Measurements from ENCODE around the gene BCL11A.
A peak's percentile ranks its signal among the peaks of the same experiment; 100 is the strongest.

The BCL11A gene

DNA sequence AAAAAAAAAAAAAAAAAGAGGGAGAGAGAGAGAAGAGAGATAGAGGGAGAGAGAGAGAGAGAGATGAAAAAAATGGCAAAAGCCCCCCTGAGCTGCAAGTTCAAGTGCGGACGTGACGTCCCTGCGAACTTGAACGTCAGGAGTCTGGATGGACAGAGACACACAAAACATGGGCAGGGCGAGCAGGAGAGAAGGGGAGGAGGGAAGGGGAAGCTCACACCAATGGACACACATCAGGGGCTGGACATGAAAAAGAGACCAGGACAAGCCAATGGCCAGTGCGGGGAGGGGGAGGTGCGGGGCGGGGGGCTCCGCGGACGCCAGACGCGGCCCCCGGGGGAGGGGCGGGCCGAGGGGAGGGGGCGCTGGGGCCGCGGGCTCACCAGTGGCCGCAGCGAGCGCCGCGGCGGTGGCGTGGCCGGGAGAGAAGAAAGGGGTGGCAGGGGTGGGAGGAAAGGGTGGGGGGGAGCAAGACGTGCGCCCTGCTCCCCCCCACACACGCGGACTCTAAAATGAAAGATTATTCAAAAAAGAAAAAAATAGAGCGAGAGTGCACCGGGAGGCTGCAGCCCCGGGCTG is at the start of gene BCL11A:
Gene BCL11A, minus strand, starts transcription at position 160 of the 579 bp plus-strand sequence. CDS start 384 bp downstream, outside the sequence.
- peak; percentile 41 to 83 (median 70) for DNase-seq

DNA sequence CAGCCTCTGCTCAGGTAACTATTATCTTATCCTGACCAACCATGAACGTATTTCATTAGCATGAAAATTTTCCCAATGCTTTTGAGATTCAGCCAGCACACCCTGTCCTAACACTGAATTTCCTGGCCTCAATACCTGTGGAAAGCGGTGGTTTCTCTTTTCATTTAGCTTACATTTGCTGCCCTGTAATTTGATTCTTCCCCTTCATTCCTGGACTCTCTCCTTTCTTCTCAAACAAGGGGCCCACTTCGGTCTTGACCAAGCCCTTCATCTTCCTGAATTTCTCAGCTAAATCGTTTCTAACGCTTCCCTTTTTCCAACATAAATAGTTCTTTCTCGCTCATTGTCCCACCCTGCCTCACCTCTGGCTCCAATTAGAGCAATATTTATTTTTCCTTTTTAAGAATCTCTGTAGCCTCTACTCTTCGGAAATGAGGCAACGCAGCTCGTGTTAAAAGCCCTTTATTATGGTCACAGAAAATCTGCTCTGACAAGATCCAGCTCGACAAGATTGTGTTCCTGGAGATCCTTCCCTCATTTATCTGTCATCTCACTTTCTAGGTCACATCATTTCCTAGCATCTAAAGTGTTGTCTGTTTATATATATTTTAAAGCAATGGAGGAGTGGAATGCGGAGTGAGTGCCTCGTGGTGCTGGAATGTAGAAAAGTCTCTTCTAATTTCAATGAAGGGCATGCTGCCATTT is 49.5 kb upstream of the BCL11A start:
- DNase-seq, result no peak

DNA sequence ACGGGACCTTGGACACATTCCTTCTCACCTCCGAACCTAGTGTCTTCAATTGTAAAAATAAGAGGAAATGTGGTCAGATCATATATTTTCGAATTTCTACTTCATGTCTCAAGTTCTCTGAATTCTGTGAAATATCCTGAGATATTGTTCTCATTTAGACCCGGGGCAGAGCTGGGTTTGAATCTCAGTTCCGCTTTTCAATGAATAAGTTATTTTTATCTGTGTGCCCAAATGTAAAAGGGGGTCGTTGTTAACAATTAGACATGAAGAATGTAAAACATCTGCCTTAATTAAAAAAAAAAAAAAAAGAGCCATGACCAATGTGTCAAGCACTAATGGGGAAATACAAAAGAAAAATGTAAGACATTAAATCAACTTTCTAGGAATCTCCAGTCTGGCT is 48.9 kb upstream of the BCL11A start:
- no peak for DNase-seq

DNA sequence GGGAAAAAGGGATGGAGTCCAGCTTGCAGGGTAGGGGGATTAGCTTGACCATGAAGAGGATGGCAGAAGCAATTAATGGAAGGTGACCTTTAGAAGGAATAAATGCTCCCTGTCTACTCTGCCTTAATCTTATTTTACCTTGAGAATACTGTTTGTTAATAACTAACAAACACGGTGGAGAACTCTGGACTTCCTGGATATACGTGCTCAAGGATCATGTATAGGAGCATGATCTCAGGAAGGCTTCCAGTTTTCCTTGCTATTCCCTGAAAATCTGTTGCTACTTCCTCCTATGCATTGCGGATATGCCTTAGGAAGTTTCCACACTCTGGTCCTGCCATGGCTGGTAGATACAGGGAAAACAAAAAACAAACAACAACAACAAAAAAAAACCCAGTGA is 44.8 kb upstream of the BCL11A start:
- no peak for DNase-seq

DNA sequence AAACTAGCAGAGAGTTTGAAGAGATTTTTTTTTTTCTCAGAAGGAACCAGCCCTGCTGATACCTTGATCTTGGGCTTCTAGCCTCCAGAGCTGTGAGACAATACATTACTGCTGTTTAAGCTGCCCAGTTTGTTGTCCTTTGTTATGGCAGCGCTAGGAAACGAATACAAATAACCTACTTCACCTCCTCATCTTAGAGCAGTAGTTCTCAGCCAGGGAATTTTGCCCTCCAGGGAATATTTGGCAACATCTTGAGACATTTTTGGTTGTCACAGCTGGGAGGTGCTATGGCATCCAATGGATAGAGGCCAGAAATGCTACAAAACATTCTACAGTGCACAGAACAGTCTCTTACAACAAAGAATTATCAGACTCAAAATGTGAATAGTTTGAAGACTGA is 43.9 kb upstream of the BCL11A start:
- no peak for DNase-seq

DNA sequence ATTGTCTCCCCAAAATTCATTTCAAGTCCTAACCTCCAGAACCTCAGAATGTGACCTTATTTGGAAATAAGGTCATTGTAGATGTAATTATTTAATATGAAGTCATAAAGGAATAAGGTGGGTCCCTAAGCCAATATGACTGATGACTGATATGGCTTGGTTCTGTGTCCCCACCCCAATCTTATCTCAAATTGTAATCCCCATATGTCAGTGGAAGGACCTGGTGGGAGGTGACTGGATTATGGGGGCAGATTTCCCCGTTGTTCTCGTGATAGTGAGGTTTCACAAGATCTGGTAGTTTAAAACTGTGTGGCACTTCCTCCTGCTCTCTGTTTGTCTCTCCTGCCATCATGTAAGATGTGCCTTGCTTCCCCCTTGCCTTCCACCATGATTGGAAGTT is 43.0 kb upstream of the BCL11A start:
- DNase-seq, result no peak

DNA sequence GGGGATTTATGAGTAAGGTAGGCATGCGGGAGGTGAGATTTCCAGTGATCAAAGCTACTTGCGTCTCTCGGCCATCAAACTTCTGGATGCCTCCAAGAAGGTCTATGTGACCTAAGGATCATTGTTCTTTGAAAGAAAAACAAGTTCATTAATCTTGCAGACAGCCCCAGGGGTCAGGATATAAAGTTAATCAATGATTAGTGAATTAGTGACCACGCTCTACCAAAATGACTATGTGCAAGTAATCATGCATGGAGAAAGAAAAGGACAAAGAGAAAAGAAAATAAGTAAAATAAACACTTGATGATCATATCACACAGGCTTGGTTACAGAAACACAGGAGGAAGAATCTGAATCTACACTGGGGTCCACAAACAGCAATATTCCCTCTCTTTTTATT is 42.5 kb upstream of the BCL11A start:
- no peak for DNase-seq

DNA sequence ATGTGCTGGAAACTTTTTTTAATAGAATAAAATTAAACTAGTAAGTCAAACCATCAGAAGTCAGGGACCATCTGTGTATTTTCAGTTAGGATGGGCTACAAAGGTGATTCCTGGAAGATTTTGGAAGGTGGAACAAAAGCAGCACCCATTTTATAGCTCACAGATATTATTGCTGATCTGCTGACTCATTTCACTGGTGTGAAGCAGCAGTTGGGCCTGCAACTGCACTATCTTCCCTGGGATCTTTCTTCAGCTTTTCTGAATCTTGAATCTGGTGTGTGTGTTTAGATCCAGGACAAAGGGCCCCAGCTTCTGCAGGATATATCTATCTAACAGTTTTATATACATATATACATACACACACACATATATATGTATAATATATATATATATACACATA is 35.6 kb upstream of the BCL11A start:
- no peak for DNase-seq

DNA sequence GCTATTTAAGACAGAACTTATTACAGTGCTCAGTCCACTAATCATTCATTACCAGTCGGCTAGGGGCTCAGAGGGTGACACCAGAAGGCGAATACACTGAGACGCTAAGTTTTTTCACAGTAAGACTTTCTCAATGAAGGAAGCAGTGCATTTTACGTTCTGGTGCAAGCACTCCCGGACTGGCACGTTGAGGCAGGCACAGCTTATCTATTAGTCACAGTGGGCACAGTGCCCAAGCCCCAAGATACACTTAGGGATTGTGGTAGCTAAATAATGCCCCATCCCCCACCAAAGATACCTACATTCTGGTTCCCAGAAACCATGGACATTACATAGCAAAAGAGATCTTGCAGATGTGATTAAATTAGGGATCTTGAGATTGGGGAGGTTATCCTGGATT is 32.6 kb upstream of the BCL11A start:
- DNase-seq, result no peak

DNA sequence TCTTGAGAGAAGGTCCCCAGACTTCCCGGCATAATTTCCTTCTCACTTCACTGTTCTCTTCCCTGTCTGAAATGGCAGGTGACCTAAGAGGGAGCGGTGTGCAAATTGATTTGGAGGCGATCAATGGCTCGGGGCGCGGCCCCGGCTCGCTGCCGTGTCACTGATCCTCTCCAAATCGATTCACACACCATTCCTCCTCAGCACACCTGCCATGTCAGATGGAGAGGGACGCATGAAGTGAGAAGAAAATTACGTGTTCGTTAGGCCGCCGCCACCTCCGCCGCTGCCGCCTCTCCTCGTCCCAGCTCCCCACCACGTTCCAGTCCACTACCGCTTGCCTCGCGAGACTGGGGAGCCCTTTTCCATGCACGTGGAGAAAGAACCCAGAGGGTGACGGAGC is 31.8 kb upstream of the BCL11A start:
- DNase-seq, result no peak

DNA sequence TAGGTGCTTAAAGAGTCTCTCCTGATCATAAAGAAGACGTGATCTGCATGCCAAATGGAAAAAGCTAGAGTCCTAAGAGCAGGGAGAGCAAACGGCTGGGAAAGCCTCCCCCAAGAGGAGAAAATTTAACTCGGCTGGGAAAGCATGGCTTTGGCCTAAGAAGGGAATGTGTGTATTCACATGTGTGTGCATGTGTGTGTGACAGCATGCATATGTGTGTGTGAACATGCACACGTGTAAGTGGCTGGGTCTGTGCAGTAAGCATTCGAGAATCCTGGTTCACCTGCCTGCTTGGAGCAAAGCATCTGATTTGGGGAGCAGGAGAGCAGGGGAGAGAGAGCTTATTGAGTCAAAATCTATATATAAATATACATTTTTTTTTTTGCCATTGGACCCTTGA is 30.1 kb upstream of the BCL11A start:
- DNase-seq, result no peak

DNA sequence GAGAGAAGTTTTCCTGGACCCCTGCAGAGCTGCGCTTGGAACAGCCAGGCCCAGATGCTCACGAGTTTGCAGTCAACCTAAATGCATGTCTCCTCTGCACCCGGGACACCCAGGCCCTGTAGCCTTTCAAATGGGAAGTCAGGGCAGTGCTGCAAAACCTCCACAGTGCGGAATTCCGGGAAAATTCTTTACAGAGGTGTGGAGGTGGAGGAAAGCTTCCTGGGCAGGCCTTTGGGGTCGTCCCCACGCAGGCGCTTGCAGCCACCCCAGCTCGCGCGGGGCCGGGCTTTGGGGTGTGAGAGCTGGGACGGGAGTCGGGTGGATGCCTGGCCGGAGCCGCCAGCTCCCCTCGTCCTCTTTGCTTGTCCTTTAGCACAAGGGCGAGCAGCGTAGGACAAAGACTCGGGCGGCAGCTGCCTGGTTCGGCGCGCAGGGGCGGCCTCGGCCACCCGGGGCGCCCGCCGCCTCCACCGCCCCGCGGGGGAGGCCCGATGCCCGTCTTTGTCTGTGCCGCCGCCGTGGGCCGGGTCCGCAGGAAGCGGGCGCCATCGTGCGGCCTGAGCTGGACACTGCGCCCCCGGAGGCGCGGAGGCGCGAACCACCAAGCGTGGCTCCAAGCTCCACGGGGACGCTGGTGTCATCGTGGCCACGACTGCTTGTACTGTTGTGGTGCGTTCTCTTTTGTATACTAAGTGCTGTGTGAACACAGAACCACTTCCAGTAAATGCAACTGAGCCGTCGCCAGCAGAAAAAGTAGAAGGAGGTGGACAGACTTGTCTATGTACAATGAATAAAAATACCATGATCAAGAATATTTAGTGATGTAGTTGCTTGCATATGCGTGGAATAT is 28.2 kb upstream of the BCL11A start:
- DNase-seq, result peak; percentile 69 to 89 (median 75)

DNA sequence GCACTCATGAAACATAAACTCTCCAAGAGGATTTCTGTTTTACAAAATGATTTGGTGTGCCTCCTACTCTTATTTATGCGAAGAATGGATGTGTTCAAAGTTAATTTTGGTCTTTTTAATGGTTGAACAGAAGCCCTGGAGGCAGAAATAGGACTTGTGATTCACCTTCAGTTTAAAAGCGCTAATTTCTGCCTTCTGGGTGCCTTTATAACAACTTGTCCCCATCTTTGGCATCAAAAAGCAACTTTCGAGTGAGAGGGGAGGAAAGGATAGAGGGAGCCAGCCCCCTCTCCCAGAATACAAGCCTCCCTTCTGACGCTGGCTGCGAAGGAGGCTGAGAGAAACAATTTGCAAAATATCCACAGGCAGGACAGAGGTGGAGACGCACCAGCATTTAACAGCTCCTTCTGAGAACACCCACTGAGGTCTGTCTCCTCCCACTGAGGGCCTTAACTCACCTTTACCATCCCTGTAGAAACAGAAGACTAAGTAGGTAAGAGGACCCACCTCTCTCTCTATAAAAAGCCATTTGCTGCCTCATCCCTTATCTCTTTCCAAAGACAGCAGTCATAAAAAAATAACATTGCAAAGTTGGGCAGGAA is 24.3 kb upstream of the BCL11A start:
- DNase-seq, result no peak

DNA sequence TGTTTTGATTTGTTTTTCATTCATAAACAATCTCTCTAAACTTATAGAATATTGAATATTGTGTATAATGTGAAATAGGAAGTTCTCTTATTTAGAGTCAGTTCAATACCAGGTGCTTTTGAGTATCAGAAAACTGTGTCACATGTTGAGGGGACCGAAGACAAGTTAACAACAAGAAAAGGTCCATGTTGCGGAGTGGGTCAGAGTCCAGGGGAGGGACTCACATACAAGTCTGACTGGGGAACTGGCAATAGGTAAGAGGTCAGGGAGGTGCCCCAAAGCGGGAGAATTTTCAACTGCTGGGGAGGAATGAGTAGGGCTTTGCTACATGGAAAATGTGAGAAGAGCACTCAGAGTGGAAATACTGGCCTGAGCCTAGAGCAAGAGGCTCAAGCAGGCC is 19.8 kb upstream of the BCL11A start:
- DNase-seq, result no peak

DNA sequence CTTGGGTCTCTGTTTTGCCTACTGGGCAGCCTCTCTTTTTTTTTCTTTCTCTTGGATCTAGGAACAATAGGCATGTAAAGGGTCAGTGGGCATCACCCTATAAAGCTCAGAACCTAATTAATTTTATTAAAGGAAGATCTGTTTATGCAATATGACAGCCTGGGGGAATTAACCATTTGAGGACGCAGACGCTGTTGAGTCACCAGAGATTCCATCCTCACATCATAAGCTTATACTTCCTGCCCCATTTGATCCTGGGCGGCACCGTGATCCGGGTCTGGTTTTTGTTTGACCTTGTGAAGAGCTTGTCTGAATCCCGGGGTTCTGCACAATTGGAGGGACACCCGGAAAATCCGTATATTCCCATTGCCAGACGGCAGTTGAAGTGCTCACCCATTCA is 16.8 kb upstream of the BCL11A start:
- DNase-seq, result no peak

DNA sequence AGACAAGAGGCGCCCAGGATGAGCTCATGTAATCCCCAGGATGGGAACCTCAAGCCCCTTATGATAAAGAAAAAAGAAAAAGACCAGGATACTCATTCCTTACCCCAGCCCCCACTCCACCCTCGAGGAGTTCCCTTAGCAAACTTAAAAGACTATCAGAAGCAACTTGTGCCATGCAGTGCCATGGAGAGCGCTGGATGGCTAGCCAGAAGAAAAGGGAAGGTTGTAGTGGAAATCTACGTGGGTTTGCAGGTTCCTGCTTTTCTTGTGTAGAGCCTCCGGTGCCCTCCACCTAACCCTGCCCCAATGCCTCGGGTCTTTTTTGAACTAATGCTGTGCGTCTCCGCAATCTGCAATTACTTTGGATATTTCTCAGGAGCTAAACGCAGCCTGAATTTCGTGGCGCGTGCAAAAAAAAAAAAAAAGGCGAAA is 16.2 kb upstream of the BCL11A start:
- no peak for DNase-seq

DNA sequence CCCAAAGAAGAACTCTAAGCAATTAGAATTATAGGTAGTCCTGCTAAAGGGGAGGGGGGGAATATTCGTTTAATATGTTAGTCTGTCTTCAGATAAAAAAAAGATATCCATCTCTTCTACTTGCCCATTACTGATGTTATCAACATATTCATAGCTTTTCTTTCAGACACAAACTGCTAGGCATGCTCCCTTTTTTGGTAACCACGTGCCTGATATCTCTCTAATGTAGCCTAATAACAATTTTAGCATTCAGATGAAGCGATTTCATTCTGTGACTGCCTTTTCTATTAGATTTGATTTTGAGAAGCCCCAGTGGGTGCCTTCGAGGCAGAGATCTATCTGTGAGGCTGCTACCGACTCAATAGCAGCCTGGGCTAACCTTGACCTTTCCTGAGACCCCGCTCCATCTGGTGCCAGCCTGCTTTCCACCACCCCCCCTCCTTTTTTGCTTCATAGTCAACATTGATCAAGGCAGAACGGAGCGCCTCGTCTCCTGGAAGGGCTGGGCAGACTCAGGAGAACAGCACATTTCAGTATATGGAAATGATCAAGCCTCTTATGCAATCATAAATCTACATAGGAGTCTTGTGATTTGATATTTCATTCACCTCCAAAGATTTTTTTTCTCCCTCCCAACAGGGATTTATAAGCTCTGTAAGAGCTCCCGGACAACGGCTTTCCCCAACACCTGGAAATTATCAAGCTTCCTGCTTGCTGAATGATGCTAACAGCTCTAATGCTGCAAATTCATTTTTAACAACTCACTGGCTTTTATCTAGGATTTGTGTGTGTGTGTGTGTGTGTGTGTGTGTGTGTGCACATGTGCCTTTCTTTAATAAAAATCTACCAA is 14.7 kb upstream of the BCL11A start:
- DNase-seq, result peak in 2 of 3 experiments; percentile 23 to 42

DNA sequence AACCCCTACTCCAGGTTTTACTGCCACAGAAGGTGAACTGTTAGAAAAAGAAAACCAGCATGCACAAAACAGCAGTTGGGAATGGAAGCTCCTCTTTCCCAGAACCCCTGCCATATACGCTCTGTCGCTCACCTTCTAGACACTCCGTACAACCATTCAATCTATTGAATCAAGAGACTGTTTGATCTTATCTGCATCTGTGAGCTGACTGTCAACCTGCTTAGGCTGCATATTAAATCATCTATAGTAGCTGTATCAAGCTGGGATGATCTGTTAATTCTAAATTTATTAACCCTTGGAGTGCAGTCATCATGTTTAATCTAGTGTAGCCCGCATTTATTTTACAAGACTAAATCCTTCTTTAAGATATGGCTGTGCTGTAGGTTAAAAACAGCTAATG is 13.6 kb upstream of the BCL11A start:
- DNase-seq, result no peak

DNA sequence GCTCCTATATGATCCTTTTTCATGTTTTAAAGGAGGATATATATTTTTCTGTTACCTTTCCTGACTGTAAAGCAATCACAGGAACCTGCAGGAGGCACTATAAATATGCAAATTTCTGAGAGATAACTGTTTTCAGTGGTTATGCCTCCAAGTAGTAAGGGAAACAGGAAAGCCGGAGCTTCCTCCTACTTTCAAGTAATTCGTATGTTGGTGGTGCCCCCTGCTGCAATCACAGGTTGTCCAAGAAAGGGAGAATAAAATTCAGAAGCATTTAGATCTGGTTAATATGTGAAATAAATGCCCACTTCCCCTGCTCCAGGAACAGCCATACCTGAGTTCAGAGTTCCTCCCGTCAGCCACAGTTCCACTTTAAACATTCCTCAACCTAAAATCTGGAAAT is 12.0 kb upstream of the BCL11A start:
- peak in 2 of 3 experiments; percentile 18 to 44 for DNase-seq

DNA sequence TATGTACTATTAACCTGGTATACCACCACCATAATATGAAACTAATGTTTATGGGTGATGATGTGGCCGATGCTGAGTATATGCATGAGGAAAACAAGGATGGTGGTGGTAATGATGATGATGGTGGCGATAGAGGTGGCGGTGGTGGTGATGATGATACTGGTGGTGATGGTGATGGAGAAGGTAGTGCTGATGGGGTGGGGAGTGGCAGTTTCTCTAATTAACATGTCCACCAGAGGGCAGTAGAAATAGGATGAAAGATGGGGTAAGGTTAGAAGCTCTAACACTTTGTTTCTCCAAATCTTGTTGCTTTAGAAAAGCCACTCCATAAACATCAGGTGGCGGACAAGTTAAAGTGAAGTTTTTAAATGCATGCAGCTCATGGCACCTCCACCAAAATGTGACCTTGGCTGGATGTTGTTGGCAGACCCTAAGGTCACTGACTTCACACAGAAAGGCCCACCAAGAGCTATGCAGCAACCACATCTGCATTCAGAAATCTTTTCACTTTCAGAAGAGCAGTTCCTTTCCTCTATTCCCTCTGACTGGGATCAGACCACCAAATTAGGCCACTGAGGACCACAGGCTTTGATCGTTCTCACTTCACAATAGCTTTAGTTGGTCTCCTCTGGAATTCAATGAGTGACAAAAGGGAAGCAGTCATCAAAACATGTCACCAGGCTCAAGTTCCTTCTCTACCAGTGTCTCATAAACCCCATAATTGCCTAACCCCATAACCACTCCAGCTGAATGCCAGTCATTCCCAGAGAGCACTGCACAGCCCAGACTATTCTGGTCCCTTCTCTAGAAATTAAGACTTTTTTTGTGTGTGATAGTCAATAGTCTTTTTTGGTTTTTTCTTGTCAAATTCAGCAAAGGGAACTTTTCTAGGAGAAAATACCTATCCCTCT is 7.5 kb upstream of the BCL11A start:
- DNase-seq, result peak in 2 of 3 experiments; percentile 46 to 54

DNA sequence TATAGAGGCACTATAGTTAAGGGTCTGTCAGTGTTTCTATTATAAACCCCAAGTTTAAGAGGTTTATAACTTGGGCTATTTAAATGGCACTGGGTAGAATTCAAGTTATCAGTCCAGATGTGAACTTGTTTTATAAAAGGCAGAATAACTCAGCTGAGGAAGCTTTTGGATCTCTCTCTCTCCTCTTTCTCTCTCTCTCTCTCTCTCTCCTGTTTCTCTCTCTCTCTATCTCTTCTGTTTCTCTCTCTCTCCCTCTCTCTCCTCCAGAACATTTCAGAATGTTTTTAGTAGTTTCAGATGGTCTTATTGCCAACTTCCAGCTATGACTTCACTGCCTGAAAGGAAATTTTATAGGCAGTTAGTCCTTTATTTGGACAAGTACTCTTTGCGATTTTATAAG is 6.4 kb upstream of the BCL11A start:
- no peak for DNase-seq
